NCI-H82 treated with DMSO at 0.1 percent for 48 hours (cell line): ENCODE data around the gene RHO.
"Not testable (repeated sequence)": the region's sequence is repeated elsewhere in the genome, so short reads cannot be mapped to it uniquely, and the experiment has no call there.

Experiments
- DNase-seq: peaks from one replicate; lab custom pipeline; 2025; ENCODE audit not compliant: unreplicated experiment; lab: John Stamatoyannopoulos, UW

RHO gene

GRCh38 chr3:129542747-129543146 is 14.3 kb downstream of the RHO start:
- no peak for DNase-seq

- DNase-seq: no peak
Measured at GRCh38 chr3:129543156-129543790, 14.8 kb downstream of the RHO start, which contains the start of gene H1-8. H1-8 (plus strand) TSS chr3:129543175; CDS start chr3:129543219, 44 bp downstream.

- DNase-seq: no peak
Measured at GRCh38 chr3:129543999-129544398, 15.6 kb downstream of the RHO start.

GRCh38 chr3:129545951-129546350 is 17.5 kb downstream of the RHO start:
- DNase-seq: not testable (repeated sequence)

GRCh38 chr3:129547241-129547640 is 18.8 kb downstream of the RHO start:
- no peak for DNase-seq

DNA sequence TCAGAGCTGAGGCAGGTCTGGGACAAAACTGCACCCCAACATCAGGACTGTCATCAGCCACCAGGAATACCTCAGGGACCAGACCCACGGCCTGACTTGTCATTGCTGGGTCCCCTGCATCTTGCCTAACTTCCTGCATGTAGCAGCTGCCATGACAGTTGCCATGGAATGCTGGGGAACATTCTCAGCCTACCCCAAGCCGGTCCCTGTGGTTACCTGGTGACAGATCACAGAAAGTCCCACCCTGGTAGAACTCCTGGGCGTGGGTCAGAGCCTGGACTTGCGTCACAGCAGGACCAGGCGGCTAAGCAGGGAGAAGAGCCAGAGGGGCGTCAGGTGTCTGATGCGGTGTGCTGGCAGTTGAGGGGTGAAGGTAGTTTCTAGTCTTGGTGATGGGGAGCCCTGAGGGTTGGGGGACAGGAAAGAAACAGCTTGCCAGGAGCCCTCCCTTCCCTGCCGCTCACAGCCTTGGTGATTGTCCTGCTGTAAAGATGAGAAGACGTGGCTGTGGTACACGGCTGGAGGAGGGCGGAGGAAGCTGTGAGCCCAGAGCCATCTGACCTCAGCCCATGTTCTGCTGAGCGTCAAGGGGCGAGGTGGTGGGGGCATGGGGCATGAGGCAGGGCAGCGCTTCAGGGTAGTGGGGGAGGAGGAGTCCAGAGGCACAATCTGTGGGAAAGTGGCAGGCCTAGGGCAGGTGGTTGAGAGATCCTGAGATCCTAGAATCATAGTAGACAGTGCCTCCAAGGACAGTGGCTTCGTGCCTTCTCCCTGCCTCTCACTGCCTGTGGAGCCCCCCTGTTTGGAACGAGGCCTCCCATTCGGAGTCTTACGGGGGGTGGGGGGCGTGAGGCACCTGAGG is 19.9 kb downstream of the RHO start:
- DNase-seq: no peak

GRCh38 chr3:129549006-129549800 is 20.8 kb downstream of the RHO start:
- no peak for DNase-seq

GRCh38 chr3:129549805-129550204 is 21.4 kb downstream of the RHO start:
- no peak for DNase-seq

- DNase-seq: no peak
Measured at GRCh38 chr3:129552287-129553050, 24.0 kb downstream of the RHO start.

DNA sequence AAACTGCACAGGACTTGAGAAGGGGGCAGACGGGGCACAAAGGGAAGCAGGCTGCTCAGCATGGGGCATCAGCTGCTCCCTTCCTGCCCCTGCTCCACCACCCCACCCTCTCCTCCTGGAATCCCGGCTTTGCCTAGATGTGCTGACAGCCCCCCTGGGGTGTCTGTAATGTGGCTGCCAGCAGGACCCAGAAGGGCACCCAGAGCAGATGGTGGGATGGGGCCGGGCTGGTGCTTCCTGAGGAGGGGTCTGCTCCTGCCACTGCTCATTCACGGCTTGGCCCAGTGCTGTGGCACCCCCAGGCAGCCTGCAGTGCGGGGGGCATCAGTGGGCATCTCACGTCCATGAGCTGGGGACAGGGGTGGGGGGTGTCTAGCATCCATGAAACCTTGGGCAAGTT is 24.7 kb downstream of the RHO start:
- DNase-seq: no peak

DNA sequence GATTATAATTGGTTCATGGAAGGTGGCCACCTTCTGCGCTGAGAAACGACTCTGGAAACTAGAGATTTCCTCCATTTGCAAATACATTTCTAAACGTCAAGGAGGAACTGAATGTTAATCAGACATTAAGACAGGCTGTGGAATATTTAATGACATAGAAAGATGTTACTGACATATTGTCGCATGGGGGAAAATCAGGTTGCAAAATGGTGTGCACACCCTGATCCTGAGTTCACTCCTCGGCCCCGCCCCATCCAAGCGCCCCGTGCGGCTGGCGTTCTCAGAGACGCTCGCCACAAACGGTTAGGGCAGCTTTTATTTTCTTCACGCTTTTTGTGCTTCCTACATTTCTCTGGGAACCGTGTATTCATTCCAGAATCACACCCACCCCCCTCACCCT is 25.3 kb downstream of the RHO start:
- DNase-seq: no peak

GRCh38 chr3:129554356-129555152 is 26.1 kb downstream of the RHO start:
- DNase-seq: no peak

GRCh38 chr3:129555153-129555550 is 26.7 kb downstream of the RHO start:
- no peak for DNase-seq

DNA sequence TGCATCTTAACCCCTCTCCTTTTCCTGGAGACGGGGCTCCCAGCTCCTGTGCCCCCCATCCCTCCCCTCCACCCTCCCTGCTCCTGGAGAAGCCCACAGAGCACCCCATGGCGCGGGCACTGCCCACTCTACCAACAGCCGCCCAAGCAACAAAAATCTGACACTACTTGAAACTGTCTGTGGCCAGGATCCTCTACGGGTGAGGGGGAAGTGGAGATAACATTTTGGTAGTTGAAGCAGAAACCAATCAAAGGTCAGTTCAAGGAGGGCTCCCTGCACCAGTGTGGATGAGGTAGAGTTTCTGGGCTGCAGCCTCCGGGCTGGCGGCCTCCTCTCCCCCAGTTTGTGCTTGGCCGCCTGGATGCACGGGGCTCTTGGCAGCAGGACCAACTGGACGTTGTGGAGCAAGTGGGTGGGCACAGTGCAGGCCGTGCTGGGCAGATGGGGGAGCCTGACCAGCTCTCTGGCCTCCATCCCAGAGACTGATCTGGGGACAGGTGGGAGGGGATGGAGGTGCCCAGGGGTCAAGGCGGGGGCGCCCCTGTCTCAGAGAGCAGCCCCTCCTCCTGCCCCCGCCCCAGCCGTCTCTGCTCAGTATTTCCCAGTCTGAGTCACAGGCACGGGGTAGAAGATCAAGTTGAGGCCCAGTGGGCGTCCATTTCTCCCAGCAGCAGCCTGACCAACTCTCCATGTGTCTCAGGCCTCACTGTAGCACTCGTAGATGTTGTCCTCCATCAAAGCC is 27.3 kb downstream of the RHO start:
- DNase-seq: no peak

- no peak for DNase-seq
Measured at GRCh38 chr3:129556358-129556695, 27.9 kb downstream of the RHO start.

- DNase-seq: no peak
Measured at GRCh38 chr3:129556890-129557547, 28.6 kb downstream of the RHO start.

DNA sequence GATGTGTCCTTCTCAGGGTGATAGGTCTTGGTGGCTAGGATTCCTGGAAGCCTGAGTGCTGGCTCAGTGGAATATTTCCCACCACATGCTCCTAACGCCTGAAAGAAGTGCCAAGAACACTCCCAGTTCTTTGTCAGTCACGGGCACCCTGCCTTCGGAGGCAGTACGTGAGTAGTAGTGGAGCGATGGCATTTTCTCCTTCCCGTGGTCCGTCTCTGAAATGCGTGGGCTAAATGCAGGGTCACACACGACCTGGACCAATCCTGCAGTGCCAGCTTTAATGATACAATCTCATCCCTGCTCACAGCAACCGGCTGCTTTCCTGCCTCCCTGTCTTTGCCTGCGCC is 29.1 kb downstream of the RHO start:
- DNase-seq: no peak

DNA sequence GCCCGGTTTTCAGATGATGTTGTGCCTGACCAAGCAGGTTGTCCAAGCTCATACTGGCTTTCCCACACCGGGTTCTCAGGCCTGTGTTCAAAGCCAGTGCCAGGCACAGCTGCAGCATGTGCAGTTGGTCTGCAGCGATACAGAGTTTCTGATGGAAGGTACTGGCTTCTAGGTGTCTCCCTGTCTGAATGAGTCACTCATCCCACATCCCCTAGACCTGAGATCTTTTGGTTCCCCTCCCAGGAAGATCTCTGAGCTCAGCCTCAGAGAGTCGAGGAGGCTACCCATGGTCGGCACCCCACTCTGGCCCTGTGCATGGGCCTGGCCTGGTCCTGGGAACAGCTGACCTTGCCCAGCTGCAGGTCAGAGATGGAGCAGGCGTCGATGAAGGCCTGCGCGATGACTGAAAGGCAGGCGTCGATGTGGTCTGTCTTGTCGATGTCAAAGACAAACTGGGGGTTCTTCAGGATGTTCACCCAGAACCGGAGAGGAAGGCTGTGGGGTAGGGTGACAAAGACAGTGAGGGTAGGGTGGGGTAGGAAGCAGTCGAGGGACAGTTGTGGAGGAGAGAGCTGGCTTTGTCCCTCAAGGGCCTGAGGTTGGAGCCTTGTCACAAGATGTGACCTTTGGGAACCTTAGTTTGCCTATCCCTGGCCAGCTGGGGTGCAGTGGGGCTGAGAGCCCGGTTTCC is 29.8 kb downstream of the RHO start:
- no peak for DNase-seq
